Smooth muscle cell (in vitro differentiated cells): ENCODE data around the gene FARP1. TPM values are rescaled to one million over a fixed set of nuclear protein-coding genes. Genes with fewer than 3 reads are reported as not detected.

Source experiments
- DNase-seq: peaks from one replicate; lab custom pipeline; 2025; ENCODE audit not compliant: unreplicated experiment; lab: John Stamatoyannopoulos, UW
- H2AFZ ChIP-seq: fragments of 200-600 bp; sonication (generic); 2 replicates; pipeline ENCODE4 v1.6.0; 2016; ENCODE audit warnings: antibody characterized with exemption, low read depth, mild to moderate bottlenecking
- H3F3A ChIP-seq: fragments of 200-600 bp; sonication (generic); 2 replicates; pipeline ENCODE4 v1.6.0; 2017; ENCODE audit warnings: antibody characterized with exemption, low read depth
- H3K27ac ChIP-seq: fragments of 200-600 bp; sonication (generic); 2 replicates; pipeline ENCODE4 v1.5.1; 2016; ENCODE audit warnings: low read depth, mild to moderate bottlenecking
- H3K27me3 ChIP-seq: fragments of 200-600 bp; sonication (generic); 2 replicates; pipeline ENCODE4 v1.6.1; 2016; ENCODE audit warnings: low read depth, mild to moderate bottlenecking
- H3K36me3 ChIP-seq: fragments of 200-600 bp; sonication (generic); 2 replicates; pipeline ENCODE4 v1.5.1; 2016; ENCODE audit warnings: low read depth
- H3K4me1 ChIP-seq: fragments of 200-600 bp; sonication (generic); 2 replicates; pipeline ENCODE4 v1.5.1; 2016; ENCODE audit warnings: low read depth
- H3K4me2 ChIP-seq: fragments of 200-600 bp; sonication (generic); 2 replicates; pipeline ENCODE4 v1.6.0; 2016; ENCODE audit warnings: mild to moderate bottlenecking
- H3K4me3 ChIP-seq: fragments of 200-600 bp; sonication (generic); 2 replicates; pipeline ENCODE4 v1.5.1; 2016; ENCODE audit warnings: mild to moderate bottlenecking
- H3K79me2 ChIP-seq: fragments of 200-600 bp; sonication (generic); 2 replicates; pipeline ENCODE4 v1.6.0; 2016; ENCODE audit warnings: low read depth, mild to moderate bottlenecking
- H3K9ac ChIP-seq: fragments of 200-600 bp; sonication (generic); 2 replicates; pipeline ENCODE4 v1.6.0; 2016; ENCODE audit warnings: low read depth
- H3K9me3 ChIP-seq: fragments of 200-600 bp; sonication (generic); replicated peaks from 2 replicates; pipeline ENCODE4 v1.5.1; 2016; ENCODE audit warnings: low read depth
- H4K20me1 ChIP-seq: fragments of 200-600 bp; sonication (generic); 2 replicates; pipeline ENCODE4 v1.6.0; 2016; ENCODE audit warnings: low read depth
- CTCF ChIP-seq: fragments of 200-600 bp; sonication (generic); IDR thresholded peaks from 2 replicates; pipeline ENCODE4 v1.5.1; 2017; ENCODE audit warnings: borderline replicate concordance, mild to moderate bottlenecking, antibody characterized with exemption; ENCODE audit not compliant: insufficient read depth, poor library complexity, severe bottlenecking
- WGBS: methylation state at CpG from one replicate; pipeline ENCODE4 v1.1.7; 2016; ENCODE audit warnings: low lambda C conversion rate; 5-methylcytosine and 5-hydroxymethylcytosine counted together
- polyA plus RNA-seq: library from polyadenylated mRNA; unstranded; fragments of >200 nt; fragmentation: Nextera tagmentation; extraction: Ambion mirVana; gene quantifications from 2 replicates; pipeline ENCODE4 v1.2.1, GENCODE V29; 2016
- total RNA-seq: library from RNA; depleted of rRNA; stranded (reverse); fragments of >200 nt; gene quantifications from 2 replicates; pipeline ENCODE4 v1.2.3, GENCODE V29; 2014

FARP1 gene
- total and polyA plus RNA-seq, 2 experiments from 2014 or later = 59.4 to 104 TPM

- no peak overlapping the region for H3K4me2 ChIP-seq
- whole genome bisulfite sequencing = 81% methylated on average over 7 of the region's 7 CpGs
- H3K9me3 ChIP-seq = no peaks in the 10 kb centered on the region
- H3K4me3 ChIP-seq = no peak overlapping the region
- no peaks in the 10 kb centered on the region for H3K79me2 ChIP-seq
- no peak for TF ChIP-seq CTCF
- H4K20me1 ChIP-seq = peaks cover 3% of the 10 kb centered on the region
- no peak overlapping the region for H2AFZ ChIP-seq
- peaks cover 14% of the 10 kb centered on the region for H3K36me3 ChIP-seq
- H3K27me3 ChIP-seq = no peaks in the 10 kb centered on the region
- H3K4me1 ChIP-seq = peaks cover 2% of the 10 kb centered on the region
- no peak overlapping the region for H3K9ac ChIP-seq
- H3F3A ChIP-seq = no peaks in the 10 kb centered on the region
- no peak for DNase-seq
- H3K27ac ChIP-seq = peak overlapping the region; percentile 48
These were observed 286.6 kb downstream of the FARP1 start for GRCh38 chr13:98429531-98429930.

GRCh38 chr13:98429977-98430736 is 287.3 kb downstream of the FARP1 start:
- no peak overlapping the region for H2AFZ ChIP-seq
- peaks cover 2% of the 10 kb centered on the region for H3K4me1 ChIP-seq
- H3K79me2 ChIP-seq = no peaks in the 10 kb centered on the region
- 47% methylated on average over 11 of the region's 11 CpGs for WGBS
- no peaks in the 10 kb centered on the region for H3F3A ChIP-seq
- no peak for TF ChIP-seq CTCF
- peaks cover 3% of the 10 kb centered on the region for H4K20me1 ChIP-seq
- no peaks in the 10 kb centered on the region for H3K9me3 ChIP-seq
- H3K4me2 ChIP-seq = peak overlapping the region; percentile 18
- DNase-seq = no peak
- H3K9ac ChIP-seq = peak overlapping the region; percentile 47
- H3K27me3 ChIP-seq = no peaks in the 10 kb centered on the region
- no peak overlapping the region for H3K4me3 ChIP-seq
- H3K27ac ChIP-seq = peak overlapping the region; percentile 48
- H3K36me3 ChIP-seq = peaks cover 10% of the 10 kb centered on the region

- H3K79me2 ChIP-seq = no peaks in the 10 kb centered on the region
- H2AFZ ChIP-seq = no peak overlapping the region
- H4K20me1 ChIP-seq = peaks cover 3% of the 10 kb centered on the region
- no peak overlapping the region for H3K4me3 ChIP-seq
- H3K9me3 ChIP-seq = no peaks in the 10 kb centered on the region
- no peak for DNase-seq
- H3K9ac ChIP-seq = no peak overlapping the region
- TF ChIP-seq CTCF = no peak
- no peak overlapping the region for H3K4me2 ChIP-seq
- H3K36me3 ChIP-seq = peaks cover 6% of the 10 kb centered on the region
- peaks cover 2% of the 10 kb centered on the region for H3K4me1 ChIP-seq
- H3F3A ChIP-seq = no peaks in the 10 kb centered on the region
- no peak overlapping the region for H3K27ac ChIP-seq
- no peaks in the 10 kb centered on the region for H3K27me3 ChIP-seq
- WGBS = 98% methylated on average over 11 of the region's 11 CpGs
These were observed 289.7 kb downstream of the FARP1 start for GRCh38 chr13:98432638-98433037.

- peaks cover 6% of the 10 kb centered on the region for H3K36me3 ChIP-seq
- no peaks in the 10 kb centered on the region for H3F3A ChIP-seq
- TF ChIP-seq CTCF = no peak
- no peaks in the 10 kb centered on the region for H3K79me2 ChIP-seq
- 92% methylated on average over 10 of the region's 10 CpGs for WGBS
- H3K4me1 ChIP-seq = peaks cover 2% of the 10 kb centered on the region
- H2AFZ ChIP-seq = no peak overlapping the region
- H3K9ac ChIP-seq = no peak overlapping the region
- H3K4me3 ChIP-seq = no peak overlapping the region
- H3K4me2 ChIP-seq = no peak overlapping the region
- no peaks in the 10 kb centered on the region for H3K27me3 ChIP-seq
- peak overlapping the region; percentile 28 for H3K27ac ChIP-seq
- peaks cover 3% of the 10 kb centered on the region for H4K20me1 ChIP-seq
- no peaks in the 10 kb centered on the region for H3K9me3 ChIP-seq
- no peak for DNase-seq
These were observed 290.8 kb downstream of the FARP1 start for GRCh38 chr13:98433654-98434053.
